Stimulated activated CD4-positive, alpha-beta T cell treated with anti-CD3 and anti-CD28 coated beads, Interleukin-2, amount 100 ng/mL, for 48 hours (primary cell): Measurements from ENCODE around the gene PLB1.

Experiments used
- DNase-seq, 2 donors: peaks; one replicate each; pipeline ENCODE4 v3.0.0-alpha.2; 2020

Gene PLB1

DNA sequence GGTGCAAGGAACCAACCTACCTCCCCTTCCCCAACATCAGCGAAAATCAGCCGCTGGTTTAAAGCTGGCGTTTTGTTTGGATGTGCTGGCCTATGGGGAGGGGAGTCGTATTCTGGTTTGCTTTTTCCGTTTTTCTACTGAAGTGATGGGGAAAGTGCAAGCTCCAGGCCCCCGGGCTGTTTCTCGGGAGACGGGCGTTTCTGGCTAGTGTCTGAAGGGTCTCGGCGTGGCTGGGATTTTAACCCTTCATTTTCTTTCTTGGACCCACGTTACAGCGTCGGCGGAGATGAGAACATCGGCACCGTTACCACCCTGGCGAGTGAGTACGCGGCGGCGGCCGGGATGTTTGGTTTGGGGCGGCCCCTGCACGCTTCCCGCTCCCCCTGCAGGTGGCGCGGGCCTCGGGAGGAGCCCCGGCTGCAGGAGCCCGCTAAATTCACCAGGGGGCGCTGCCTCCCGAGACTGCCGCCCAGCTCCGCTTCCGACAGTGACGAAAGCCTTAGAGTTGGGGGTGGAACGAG lies 70.7 kb downstream of the PLB1 start:
- peak; percentile 91 to 96 for DNase-seq

DNA sequence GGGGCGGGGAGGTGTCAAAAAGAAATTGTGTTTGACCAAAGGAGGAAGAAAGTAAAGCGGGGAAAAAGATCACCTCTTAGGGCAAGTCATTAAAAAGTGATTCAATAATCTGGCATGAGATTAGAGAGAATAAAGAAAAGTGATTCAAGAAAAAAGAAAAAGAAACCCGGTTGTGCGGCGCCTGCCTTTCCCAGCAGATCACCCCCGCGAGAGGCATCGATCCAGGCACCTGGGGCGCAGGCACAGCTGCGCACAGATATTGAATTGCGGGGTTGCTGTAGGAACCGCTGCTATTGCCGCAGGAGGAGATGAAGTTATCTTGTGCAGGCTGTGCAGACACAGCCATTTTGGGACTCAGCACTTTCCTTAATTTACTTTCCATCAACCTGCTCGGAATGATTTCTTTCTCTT lies 71.2 kb downstream of the PLB1 start:
- DNase-seq, result no peak

GRCh38 chr2:28568036-28568435 lies 72.2 kb downstream of the PLB1 start:
- DNase-seq, result no peak

DNA sequence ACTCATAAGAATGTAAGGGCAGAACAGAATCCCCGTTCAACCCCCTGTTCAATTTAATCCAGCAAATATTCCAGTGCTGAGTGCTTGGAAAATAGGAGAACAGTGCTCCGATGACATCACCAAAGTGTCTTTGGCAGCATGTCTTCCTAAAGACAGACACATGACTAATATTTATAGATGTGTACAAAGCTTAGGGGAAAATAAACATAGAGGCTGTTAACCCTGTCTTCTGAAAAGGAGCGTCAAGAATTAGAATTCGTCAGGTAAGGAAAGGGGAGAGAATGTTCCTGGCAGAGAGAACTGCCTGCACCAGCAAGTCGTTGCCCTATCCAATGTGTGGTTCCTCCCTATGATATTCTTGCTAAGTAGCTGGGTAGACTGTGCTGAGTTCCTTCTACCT lies 72.7 kb downstream of the PLB1 start:
- DNase-seq, result no peak

GRCh38 chr2:28570431-28570830 lies 74.6 kb downstream of the PLB1 start:
- DNase-seq, result no peak

DNA sequence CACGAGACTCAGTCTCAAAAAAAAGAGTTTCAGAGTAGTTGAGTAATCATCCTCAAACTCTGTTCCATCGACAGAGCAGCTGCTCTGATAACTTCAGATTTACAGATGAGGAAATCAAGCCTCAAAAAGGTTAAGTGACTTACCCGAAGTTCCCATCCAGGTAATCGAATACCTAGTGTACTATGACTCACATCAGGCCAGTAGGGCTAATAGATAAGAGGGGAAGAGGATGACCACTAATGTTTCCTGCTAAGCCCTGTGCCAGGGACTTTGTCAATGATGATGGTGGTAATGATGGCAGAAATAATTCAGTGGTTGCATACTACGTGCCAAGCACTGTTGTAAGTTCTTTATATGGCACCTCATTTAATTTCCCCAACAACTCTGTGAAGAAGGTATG lies 80.9 kb downstream of the PLB1 start:
- no peak for DNase-seq

DNA sequence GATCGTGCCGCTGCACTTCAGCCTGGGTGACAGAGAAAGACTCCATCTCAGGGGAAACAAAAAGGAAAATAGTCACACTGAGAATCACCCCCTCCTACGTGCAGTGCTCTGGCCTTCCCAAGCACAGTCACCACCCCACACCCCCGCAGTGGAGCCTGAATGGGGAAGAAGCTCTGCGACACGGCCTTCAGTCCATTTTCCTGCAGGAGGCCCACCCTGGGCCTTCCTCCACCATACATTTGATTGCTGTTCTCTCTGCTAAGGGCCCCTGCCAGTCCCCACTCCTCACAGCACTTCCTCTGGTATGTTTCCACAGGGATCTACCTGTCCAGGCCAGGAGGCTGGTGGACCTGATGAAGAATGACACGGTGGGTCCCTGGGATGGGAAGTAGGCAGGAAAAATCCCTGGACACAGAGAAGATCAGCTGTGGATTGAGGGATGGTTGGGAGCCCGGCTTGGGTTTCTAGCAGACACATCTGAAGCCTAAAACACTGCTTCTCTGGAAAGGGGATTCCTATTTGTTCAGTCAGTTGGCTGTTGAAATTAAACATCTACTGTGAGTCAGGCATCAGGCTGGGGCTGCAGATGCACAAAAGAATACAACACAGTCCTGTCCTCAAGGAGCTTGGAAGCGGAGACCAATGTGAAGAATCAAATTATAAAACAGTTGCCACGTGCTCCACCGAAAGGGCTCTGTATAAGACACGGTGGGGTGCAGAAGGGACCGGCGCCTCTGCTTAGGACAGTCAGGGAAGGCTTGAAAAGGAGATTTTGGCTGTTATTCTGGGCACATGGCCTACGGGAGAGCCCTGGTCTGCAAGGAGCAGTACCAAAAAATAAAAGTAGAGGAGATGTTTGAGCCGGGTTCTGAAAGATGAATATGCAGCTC lies 82.2 kb downstream of the PLB1 start:
- DNase-seq, result no peak

DNA sequence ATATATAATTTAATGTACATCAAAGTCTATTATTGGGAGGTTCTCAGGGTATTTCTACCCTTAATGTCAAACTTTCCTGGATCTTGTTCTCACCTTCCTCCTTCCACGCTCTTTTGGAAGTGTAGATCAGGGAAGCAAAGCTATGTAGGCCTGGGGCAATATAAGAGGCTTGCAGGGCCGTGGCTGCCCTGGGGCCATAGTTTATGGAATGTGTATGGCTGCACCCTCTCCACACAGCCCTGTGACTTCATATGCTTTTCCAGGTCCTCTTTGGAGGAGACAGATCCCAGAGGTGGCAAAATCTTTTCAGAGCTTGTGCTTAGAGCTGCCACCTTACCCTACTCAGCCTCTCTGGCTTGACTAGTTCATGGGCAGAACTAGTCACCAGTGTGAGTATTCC lies 82.9 kb downstream of the PLB1 start:
- no peak for DNase-seq

DNA sequence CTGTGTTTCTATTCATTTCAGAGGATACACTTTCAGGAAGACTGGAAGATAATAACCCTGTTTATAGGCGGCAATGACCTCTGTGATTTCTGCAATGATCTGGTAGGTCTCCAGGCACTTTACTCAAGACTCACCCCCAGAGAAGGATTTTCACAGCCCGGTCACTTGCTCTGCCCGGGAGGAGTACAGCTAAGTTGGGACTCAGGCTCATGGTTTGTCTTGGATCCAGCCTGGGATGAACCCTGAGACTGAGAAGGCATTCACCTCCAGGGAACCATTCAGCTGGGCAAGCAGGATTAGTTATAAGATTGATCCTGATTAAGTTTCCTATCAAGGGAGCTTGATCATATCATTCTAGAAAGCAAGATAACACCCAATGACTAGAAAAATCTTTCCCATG lies 83.7 kb downstream of the PLB1 start:
- no peak for DNase-seq

- no peak for DNase-seq
These were observed 84.2 kb downstream of the PLB1 start for GRCh38 chr2:28580078-28580477.

- DNase-seq, result no peak
These were observed 85.5 kb downstream of the PLB1 start for GRCh38 chr2:28581312-28581711.

GRCh38 chr2:28582152-28582551 lies 86.3 kb downstream of the PLB1 start:
- DNase-seq, result no peak

GRCh38 chr2:28582595-28582994 lies 86.7 kb downstream of the PLB1 start:
- DNase-seq, result no peak

- DNase-seq, result peak; percentile 59 to 66
These were observed 88.2 kb downstream of the PLB1 start for GRCh38 chr2:28583899-28584553.

GRCh38 chr2:28586867-28587266 lies 91.0 kb downstream of the PLB1 start:
- DNase-seq, result no peak

DNA sequence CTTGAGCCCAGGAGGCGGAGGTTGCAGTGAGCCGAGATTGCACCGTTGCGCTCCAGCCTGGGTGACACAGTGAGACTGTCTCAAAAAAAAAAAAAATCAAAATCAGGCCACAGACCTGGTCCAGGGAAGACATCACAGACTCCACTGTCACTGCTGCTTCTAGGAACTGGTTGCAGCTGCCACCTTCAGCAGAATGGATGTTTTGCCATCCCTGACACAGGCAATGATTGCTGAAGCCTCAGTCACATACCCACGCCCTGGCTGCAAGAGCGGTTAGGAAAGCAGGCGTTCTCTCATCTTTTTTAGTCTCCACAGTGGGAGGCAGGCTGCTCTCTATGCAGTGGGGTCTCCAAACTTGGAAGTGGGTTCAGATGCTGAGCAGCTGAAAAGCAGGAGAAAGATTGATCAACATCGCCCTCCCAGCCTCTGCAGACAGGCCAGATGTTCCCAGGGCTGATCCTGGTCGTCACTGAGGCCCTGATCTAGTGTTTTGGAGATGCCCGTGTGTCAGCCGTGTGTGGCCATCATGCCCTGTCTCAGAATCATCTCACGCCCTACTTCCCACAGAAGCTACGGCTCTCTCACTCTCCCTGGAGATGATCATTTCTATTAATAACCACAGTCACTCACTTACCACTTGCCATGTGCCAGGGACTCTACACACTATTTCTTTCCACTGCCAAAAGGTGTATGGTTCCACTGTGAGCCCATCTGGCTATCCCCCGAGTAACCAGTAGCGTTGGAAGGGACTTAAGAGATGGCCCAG lies 91.8 kb downstream of the PLB1 start:
- DNase-seq, result no peak

DNA sequence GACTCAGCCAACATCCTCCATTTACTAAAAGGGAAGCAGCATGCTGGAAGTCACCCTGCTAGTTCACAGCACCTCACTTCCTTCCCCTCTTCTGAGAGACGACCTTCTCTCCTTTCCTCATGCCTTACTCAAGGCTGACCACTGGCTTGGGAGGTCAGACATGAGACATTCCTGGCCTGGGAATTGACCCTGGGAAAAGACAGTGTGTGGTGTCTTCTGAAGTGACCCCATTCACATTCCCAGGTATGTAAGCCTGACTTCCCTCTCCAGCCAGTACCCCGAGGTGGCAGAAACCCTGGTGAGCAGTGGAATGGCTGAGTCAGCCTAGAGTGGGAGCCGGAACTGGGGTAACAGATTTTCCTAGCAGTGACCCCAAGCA lies 92.4 kb downstream of the PLB1 start:
- DNase-seq, result no peak

DNA sequence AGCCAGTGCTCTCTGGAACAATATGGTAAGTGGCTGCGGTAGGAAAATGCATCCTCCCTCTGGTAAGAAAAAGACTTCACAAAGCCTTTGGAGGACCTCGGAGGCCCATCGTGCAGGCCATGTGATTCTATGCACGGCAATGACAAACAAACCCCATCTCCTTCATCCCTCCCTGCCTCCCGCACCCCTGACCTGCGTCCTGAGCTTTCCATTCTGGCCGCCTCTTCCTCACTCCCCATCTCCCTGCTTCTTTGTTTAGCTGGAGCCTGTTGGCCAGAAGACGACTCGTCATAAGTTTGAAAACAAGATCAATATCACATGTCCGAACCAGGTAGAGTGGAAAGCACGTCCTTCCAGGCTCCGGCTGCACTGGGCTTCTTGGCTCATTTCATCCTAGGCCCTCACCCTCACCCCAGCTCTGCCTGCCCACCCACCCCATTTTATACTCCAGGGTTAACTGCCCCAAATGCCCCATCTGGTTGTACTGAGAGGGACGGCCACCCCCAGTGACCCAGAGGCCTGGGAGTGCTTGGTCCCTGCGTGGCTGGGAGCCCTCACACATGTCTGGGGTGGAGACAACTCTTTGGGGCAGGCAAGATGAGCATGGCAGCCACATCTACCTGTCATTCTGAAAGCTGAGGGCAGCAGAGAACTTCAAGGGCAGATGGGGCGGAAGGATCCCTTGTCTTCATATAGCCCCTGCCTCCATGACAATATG lies 94.0 kb downstream of the PLB1 start:
- no peak for DNase-seq

- DNase-seq, result no peak
These were observed 94.8 kb downstream of the PLB1 start for GRCh38 chr2:28590496-28591301.

- DNase-seq, result no peak
These were observed 96.0 kb downstream of the PLB1 start for GRCh38 chr2:28591711-28592335.

GRCh38 chr2:28592481-28592880 lies 96.6 kb downstream of the PLB1 start:
- DNase-seq, result no peak
